ENCODE results near the gene MIA3. TPM values are rescaled to one million over a fixed set of nuclear protein-coding genes. Genes with fewer than 3 reads are reported as not detected.
"Not testable (repeated sequence)": the region's sequence is repeated elsewhere in the genome, so short reads cannot be mapped to it uniquely, and the experiment has no call there.

MIA3 gene, protein sequence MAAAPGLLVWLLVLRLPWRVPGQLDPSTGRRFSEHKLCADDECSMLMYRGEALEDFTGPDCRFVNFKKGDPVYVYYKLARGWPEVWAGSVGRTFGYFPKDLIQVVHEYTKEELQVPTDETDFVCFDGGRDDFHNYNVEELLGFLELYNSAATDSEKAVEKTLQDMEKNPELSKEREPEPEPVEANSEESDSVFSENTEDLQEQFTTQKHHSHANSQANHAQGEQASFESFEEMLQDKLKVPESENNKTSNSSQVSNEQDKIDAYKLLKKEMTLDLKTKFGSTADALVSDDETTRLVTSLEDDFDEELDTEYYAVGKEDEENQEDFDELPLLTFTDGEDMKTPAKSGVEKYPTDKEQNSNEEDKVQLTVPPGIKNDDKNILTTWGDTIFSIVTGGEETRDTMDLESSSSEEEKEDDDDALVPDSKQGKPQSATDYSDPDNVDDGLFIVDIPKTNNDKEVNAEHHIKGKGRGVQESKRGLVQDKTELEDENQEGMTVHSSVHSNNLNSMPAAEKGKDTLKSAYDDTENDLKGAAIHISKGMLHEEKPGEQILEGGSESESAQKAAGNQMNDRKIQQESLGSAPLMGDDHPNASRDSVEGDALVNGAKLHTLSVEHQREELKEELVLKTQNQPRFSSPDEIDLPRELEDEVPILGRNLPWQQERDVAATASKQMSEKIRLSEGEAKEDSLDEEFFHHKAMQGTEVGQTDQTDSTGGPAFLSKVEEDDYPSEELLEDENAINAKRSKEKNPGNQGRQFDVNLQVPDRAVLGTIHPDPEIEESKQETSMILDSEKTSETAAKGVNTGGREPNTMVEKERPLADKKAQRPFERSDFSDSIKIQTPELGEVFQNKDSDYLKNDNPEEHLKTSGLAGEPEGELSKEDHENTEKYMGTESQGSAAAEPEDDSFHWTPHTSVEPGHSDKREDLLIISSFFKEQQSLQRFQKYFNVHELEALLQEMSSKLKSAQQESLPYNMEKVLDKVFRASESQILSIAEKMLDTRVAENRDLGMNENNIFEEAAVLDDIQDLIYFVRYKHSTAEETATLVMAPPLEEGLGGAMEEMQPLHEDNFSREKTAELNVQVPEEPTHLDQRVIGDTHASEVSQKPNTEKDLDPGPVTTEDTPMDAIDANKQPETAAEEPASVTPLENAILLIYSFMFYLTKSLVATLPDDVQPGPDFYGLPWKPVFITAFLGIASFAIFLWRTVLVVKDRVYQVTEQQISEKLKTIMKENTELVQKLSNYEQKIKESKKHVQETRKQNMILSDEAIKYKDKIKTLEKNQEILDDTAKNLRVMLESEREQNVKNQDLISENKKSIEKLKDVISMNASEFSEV (N-terminal part only)
- 90.4 TPM for polyA plus RNA-seq (ENCODE audit: insufficient read length)
- long read RNA-seq, donor 1, full-length matches to known transcripts = 5 of 17 reads
- long read RNA-seq, donor 1, partial matches to known transcripts = 12 of 17 reads
- long read RNA-seq, donor 1, other reads (novel, unspliced or antisense) = 0 of 17 reads
- long read RNA-seq, donor 2, full-length matches to known transcripts = 6 of 32 reads
- long read RNA-seq, donor 2, partial matches to known transcripts = 9 of 32 reads
- long read RNA-seq, donor 2, other reads (novel, unspliced or antisense) = 17 of 32 reads
- long read RNA-seq, donor 3, partial matches to known transcripts = 0 of 5 reads
- long read RNA-seq, donor 3, other reads (novel, unspliced or antisense) = 0 of 5 reads
- long read RNA-seq, donor 4 = 0 reads
- long read RNA-seq, donor 5, full-length matches to known transcripts = 3 of 33 reads
- long read RNA-seq, donor 5, partial matches to known transcripts = 12 of 33 reads
- long read RNA-seq, donor 5, other reads (novel, unspliced or antisense) = 18 of 33 reads
- long read RNA-seq, donor 6, full-length matches to known transcripts = 6 of 13 reads
- long read RNA-seq, donor 6, partial matches to known transcripts = 7 of 13 reads
- long read RNA-seq, donor 6, other reads (novel, unspliced or antisense) = 0 of 13 reads
- long read RNA-seq, donor 7, partial matches to known transcripts = 25 of 64 reads
- long read RNA-seq, donor 7, other reads (novel, unspliced or antisense) = 31 of 64 reads
- long read RNA-seq, donor 8, partial matches to known transcripts = 0 of 1 reads
- long read RNA-seq, donor 8, other reads (novel, unspliced or antisense) = 0 of 1 reads

DNA sequence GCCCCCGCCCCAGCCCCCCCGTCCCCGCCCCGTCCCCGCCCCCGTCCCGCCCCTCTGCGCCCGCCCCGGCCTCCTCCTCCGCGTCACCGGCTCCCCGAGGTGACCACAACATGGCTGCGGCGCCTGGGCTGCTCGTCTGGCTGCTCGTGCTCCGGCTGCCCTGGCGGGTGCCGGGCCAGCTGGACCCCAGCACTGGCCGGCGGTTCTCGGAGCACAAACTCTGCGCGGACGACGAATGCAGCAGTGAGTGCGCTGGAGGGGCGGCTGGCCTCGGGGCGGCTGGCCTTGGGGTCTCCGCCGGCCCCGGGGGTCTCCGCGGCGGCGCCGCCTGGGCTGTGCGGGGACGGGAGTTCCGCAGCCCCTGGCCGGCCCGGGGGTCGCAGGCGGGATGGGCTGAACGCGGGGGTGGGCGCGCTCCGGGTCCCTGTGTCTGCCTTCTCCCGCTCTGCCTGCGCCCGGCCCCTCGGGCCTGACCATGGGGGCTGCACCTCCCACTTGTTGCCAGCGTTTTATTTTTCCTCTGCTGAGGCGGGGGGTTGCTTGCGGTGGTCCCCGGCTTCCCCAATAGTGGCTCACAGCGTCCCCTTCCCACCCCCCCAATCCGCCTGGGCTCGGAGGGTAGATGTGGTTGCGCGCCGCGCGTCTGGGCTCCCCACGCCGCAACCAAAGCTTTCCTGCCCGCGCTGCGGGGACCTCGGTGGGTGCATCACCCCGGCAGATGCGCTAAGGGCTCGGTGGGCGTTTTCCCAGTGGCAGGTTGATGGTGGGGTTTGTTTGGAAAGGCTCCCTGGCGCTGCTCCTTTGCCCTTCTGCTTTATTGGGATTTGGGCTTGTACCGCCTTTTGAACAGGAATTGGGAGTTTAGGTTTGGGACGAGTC lies at the start of gene MIA3:
MIA3 (plus strand) TSS at position 97 of the 879 bp plus-strand sequence; CDS start at position 111, 14 bp downstream.
- DNase-seq = peak; percentile 58

DNA sequence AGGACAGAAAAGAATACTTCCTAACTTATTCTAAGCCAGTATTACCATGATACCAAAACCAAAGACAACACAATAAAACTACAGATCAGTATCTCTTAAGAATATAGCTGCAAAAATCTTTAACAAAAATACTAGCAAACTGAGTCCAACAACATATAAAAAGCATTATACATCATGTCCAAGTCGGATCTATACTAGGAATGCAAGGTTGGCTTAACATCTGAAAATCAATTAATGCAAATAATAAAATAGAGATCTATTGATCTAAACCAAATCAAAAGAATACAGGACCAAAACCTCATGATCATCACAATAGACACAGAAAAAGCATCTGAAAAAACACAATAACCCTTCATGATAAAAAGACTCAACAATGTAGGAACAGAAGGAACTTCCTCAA lies 47.1 kb upstream of the MIA3 start:
- no peak for DNase-seq

DNA sequence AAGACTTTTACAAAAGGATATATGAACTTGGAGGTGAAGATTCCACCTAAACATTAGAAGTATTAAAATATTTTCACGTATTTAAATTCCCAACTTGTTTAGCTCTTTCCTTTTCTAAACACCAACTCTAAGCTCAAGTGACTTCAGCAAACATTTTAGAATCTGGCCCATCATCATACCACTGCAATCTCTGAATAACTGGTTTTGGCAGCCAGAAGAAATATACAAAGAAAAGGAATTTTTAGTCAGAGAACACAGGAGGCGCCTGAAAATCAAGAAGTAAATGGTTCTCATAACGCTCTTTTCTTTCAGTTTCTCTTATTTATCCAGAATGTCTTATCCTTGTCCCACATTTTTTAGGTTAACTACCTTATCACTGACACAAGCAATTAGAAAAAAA lies 38.6 kb upstream of the MIA3 start:
- no peak for DNase-seq

DNA sequence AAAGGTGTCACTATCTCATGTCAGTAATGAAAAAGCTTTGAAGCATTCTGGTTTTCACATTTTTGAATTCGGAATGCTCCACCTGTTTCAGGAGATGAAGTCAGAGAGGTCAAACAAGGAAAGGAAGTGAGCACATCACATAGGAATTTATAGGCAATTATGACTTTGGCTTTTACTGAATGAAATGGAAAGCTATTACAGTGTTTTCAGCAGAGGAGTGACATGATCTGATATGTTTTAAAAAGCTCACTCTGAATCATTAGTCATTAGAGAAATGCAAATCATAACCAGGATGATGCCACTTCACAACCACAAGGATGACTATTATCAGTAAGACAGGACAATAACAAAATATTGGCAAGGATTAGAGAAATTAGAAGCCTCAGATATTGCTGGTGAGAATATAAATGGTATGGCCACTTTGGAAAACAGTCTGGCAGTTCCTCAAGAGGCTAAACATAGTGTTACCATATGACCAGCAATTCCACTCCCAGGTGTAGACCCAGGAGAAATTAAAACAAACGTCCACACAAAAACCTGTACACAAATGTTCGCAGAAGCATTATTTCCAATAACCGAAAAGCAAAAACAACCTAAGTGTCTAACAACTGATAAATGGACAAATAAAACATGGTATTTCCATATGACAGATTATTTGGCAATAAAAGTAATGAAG lies 35.7 kb upstream of the MIA3 start:
- no peak for DNase-seq

DNA sequence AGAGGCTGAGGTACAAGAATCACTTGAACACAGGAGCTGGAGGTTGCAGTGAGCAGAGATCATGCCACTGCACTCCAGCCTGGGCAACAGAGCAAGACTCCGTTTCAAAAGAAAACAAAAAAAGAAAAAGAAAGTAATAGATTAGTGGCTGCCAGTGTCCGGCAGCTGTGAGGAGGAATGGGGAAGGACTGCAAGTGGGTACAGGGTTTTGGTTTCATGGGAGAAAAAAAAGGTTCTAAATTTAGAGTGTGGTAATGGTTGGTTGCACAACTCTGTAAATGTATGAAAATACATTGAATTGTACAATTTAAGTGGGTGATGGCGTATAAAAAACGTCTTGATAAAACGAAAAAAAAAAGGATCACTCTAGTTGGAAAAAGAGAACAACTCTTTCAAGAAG lies 34.8 kb upstream of the MIA3 start:
- DNase-seq = no peak

DNA sequence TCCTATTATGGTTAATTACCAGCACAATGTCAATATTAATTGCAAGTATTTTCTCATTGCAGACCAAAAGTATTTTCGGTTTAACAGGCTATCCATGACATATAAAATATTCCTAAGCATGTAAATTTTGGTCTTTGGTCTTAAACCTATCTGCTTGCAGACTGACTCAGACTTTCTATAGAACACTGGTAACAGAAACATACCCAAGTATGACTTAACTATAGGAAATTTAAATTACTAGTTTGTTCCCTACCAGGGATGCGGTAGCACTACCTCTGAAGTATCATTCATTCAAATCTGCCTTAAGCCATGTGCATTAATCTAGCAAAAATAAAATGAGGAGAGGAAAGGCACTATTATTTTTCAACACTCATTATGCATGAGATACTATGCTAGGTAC lies 31.1 kb upstream of the MIA3 start:
- DNase-seq = no peak

DNA sequence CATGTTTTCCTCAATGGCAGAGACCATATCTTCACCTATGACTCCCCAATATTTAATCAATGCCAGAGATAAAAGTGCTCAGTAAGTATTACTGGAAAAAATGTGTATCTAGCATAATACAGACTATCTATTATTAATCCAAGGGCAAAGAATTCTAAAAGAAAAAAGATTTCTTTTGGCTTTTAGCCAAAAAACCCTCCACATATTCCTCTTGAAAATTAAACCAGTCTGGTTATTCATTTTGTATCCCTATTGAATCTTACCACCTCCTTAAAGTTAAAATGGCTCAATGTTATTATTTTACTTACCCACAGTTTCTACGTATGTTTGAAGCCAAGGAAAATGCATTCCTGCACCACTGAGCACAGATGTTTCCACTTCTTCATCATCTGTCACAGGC lies 29.8 kb upstream of the MIA3 start:
- DNase-seq = no peak

DNA sequence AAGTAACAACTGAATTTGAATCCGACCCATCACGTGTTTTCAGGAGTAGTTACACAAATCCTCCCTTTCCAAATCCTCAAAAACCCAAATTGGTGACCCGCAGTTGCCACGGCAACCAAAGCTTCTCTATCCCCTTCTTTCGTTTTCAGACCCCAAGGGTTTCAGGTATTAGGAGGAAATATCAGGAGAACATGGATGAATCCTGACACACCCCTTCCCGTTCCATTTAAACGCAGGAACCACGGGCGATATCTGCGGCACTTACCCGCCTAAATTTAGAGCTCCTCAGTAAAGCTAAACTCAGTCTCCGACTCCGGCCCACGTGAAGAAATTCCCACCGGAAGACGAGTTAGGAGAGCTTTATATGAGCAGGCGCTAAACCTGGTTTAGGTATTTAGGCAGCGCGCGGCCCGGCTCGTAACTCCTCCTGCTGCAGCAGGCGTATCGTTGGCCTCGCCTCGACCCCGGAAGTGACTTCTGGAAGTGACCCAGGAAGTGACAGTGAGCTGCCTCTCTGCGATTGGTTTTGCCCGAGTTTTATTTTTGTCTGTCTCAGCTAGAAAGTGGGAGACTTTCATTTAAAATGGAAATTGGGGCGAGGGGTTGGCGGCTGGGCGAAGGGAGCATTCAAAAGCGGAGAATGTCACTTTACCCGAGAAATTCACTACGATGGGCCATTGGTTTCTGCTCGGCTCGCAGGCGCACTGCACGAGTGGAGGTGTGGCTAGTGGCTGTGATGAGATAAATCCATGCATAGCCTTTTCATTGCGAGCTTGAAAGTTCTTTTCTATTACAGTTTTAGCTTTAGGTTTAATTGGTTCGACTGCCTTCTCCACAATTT lies 28.2 kb upstream of the MIA3 start, which contains the start of gene TAF1A:
TAF1A (minus strand) TSS at position 472 of the 841 bp plus-strand sequence.
- peak; percentile 88 for DNase-seq

DNA sequence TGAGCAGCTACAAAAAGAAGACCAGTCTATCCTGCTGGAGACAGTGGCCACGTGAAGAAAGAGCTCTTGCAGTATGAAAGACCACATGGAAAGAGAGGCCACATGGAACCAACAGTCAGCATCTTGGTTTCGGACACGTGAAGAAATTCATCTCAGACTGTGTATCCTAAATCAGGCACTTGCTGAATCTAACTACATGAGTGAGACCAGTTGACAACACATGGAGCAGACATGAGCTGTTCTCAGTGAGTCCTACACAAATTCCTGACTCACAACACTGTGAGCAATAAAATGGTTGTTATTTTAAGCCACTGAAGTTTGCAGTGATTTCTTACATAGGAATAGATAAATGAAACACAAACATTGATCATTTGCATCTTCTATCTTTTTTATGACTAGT lies 25.7 kb upstream of the MIA3 start:
- no peak for DNase-seq

DNA sequence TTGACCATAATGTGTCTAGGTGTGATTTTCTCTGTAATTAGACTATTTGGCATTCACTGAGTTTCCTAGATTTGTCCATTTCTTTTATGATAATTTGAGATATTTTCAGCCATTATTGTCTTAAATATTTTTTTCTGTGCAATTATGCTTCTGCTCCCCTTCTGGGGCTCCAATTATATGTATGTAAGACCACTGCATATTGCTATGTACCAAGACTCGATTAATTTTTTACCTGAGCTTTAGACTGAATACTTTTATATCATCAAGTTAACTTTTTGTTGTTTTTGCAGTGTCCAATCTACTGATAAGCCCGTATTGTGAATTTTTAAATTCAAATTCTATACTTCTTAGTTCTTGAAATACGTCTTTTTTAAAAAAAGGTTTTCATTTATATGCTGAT lies 23.1 kb upstream of the MIA3 start:
- no peak for DNase-seq

DNA sequence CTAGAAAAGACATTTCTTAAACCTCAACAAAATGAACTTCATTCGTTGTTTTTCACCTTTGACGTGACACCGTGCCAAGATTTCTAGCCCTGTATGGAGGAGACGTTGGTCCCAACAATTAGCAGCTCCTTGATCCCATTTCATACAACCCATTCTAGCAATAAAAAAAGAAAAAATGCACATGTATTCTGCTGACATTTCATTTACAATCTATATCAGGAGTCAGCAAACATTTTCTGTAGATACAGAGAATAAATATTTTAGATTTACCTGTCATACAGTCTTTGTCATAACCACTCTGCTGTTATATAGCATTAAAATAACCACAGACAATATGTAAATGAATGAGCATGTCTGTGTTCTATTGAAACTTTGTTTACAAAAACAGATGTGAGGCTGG lies 21.2 kb upstream of the MIA3 start:
- no peak for DNase-seq

DNA sequence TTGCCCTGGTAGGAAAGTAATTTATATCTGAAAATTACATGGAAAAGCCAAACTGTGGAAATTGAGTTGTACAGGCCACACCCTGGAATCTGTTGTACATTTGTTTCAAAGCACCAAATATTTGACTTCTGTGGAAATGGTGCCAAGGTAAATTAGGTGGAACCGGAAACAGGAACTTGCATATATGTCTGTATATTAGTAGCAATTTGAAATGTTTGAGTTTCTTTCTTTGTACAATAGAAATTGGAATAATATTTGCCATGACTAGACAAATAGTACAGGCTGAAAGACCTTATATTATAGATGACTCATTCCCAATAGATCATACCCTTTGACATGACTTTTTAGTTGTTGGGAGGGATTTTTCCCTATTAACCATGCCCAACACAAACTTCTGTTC lies 17.6 kb upstream of the MIA3 start:
- DNase-seq = no peak

DNA sequence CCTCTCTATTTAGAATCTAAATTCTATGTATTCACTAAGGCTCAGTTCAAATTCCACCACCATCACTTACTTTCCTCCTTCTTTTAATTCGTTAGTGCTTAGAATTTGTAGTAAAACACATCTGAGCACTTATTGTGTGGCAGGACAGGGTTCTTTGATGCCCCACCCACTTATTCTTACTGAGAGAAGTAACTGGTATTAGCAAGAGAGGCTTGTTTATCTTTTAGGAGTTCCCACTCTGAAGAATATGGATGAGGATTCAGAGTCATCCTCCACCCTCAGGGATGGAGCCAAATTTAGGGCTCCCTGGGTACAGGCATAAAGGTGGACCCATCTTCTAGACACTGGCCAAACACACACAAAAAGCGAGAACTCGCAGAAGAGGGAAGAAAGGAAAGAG lies 16.6 kb upstream of the MIA3 start:
- DNase-seq = no peak

DNA sequence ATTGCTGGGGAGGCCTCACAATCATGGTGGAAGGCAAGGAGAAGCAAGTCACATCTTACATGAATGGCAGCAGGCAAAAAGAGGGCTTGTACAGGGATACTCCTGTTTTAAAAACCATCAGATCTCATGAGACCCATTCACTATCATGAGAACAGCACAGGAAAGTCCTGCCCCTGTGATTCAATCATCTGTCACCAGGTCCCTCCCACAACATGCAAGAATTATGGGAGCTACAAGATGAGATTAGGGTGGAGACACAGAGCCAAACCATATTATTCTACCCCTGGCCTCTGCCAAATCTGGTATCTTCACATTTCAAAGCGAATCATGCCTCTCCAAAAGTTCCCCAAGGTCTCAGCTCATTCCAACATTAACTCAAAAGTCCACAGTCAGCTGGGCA lies 11.1 kb upstream of the MIA3 start:
- DNase-seq = no peak

DNA sequence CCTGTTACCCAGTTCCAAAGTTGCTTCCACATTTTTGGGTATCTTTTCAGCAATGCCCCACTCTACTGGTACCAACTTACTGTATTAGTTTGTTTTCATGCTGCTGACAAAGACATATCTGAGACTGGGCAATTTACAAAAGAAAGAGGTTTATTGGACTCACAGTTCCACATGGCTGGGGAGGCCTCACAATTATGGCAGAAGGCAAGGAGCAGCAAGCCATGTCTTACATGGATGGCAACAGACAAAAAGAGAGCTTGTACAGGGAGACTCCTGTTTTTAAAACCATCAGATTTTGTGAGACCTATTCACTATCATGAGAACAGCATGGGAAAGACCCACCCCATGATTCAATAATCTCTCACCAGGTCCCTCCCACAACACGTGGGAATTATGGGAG lies 8.8 kb upstream of the MIA3 start:
- not testable (repeated sequence) for DNase-seq

DNA sequence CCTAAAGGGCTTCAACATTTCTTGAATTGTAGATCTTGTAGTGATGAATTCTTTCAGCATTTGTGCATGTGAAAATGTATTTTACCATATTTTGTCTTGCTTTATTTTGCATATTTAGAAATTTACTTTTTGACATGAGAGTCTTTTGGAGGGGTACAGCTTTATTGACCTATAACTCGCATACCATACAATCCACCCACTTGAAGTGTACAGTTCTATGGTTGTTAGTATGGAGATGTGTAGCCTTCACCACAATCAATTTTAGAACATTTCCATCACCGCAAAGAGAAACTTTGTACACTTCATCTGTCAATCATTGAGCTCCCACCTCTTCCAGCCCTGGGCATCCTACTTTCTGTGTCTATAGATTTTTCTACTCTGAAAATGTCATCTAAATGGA lies 7.2 kb upstream of the MIA3 start:
- no peak for DNase-seq

DNA sequence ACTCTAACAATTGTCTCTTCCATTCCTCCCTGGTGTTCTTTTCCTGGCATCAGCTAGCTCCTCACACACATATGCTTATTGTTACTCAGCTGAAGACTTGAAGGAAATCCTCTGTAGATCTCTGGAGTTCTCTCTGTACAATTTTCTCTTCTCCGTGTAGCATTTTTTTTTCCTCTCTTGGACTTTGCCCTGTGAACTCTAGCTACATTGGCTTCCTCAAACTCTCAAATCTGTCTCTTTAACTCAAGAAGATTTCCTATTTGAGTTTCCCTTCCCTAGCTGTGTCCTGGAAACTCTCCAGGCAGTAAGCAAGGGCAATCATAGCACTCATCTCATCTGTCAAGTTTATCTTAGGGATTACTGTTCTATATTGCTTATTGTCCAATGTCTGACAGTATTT lies 4.3 kb upstream of the MIA3 start:
- DNase-seq = no peak

DNA sequence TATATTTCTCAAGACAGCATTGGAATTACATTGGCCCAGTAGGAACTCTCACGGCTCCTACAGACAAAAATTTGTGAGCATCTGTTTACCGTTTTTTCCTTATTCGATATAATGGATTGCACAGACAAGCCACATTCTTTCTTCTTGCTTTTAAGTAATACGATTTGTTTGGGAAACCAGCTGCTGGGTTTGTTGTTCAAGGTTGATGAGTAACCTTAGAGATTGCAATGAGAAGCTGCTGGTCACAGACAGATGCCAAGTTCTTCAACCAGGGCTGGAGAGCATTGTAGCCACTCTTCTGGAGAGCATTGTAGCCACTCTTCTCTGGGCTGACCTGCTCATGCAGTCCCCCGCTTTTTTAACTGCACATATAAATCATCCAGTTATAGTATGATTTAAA lies 1.4 kb upstream of the MIA3 start:
- no peak for DNase-seq

Data from left kidney (tissue), 8 donors.